ENCODE measurements around the gene TCF7. TPM values are rescaled to one million over a fixed set of nuclear protein-coding genes. Genes with fewer than 3 reads are reported as not detected.

TCF7 gene
- total RNA-seq, 1 donor from 2014 or later: 2.2 TPM

- no peak for ATAC-seq (ENCODE audit: poor library complexity)
- no peak for DNase-seq
- intact Hi-C loops (cut with DNase I): no loop called here
These were observed 27.6 kb upstream of the TCF7 start for GRCh38 chr5:134086943-134087305.

DNA sequence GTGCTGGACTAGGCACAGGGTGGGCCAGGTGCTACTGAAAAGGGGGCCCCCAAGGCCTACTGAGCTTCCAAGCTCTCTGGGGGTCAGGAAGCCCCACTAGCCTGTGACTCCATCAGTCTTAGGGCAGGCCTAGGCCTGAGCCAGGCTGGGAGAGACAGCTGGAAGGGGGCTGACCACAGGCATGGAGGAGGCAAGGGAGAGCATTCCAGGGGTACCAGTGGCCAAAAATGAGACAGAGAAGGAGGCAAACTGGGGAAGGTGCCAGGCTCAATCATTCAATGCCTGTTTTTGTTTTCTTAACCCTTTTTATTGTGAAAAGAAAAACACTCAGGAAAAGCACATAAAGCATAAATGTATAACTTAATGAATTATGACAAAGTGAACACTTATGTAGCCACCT lies 26.2 kb upstream of the TCF7 start:
- no peak for ATAC-seq (ENCODE audit: poor library complexity)
- intact Hi-C loops (cut with DNase I): no loop called here
- DNase-seq: no peak

DNA sequence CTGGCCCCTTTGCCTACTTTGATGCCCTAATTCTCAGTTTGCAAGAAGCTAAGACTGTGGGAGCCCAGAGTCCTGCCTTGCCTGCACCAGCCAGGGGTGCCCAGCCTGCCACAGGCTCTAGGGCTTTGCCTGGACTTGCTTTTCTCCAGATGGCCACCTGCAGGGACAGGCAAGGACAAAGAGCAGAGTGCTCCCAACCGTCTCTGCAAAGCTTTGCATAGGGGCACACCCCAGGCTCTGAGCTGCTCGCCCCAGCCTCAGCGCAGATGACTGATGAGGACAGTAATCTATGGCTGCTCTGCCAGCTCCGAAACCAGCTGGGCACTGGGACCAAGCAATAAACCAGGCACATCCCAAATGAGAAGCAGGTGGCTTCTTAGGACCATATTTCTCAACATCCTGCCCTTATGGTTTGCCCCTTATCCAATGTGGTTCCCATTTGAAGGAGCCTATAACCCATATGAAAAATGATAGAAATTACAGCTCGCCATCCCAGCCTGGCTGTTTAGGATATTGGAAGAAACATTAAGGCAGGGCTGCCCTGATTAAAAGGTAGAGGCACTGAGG lies 25.4 kb upstream of the TCF7 start:
- DNase-seq (no peak), ATAC-seq (ENCODE audit: poor library complexity) (no peak)
- intact Hi-C loops (cut with DNase I): no loop called here

GRCh38 chr5:134090522-134090921 lies 24.0 kb upstream of the TCF7 start:
- DNase-seq (no peak), ATAC-seq (ENCODE audit: poor library complexity) (no peak)
- intact Hi-C loops (cut with DNase I): no loop called here

GRCh38 chr5:134091626-134092121 lies 22.8 kb upstream of the TCF7 start:
- intact Hi-C loops (cut with DNase I): no loop called here

GRCh38 chr5:134092875-134093274 lies 21.6 kb upstream of the TCF7 start:
- no peak for DNase-seq
- intact Hi-C loops (cut with DNase I): no loop called here
- no peak for ATAC-seq (ENCODE audit: poor library complexity)

More at GRCh38 chr5:134091626-134092121, 22.8 kb upstream of the TCF7 start:
- no peak for DNase-seq
- no peak for ATAC-seq (ENCODE audit: poor library complexity)

DNA sequence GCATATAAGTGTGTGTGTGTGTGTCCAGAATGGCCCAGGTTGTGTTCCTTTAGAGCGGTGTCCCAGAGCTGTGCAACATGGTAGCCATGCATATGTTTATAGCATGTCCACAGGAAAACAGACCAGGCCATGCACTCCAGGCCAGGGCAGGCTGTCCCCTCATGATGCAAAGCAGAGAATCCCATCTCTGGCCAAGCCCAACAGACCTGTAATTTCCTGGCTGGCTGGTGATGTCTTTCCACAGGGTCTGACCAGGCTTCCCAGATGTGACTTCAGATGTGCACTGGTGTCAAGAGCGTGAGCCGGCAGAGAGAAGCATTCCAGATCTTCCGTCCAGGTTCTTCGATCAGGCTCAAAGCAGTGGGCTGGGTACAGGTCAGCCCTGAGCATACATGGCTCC lies 21.1 kb upstream of the TCF7 start:
- intact Hi-C loops (cut with DNase I): no loop called here

GRCh38 chr5:134095293-134095692 lies 19.2 kb upstream of the TCF7 start:
- DNase-seq (peak; percentile 18), ATAC-seq (ENCODE audit: poor library complexity) (no peak)
- intact Hi-C loops (cut with DNase I): no loop called here

More for the DNA sequence above, 21.1 kb upstream of the TCF7 start:
- no peak for DNase-seq
- no peak for ATAC-seq (ENCODE audit: poor library complexity)

- intact Hi-C loops (cut with DNase I): no loop called here
- DNase-seq (peak; percentile 44), ATAC-seq (ENCODE audit: poor library complexity) (no peak)
These were observed 18.4 kb upstream of the TCF7 start for GRCh38 chr5:134095887-134096589.

GRCh38 chr5:134097211-134097749 lies 17.2 kb upstream of the TCF7 start:
- intact Hi-C loops (cut with DNase I): no loop called here
- ATAC-seq (ENCODE audit: poor library complexity) (no peak), DNase-seq (peak; percentile 6)

DNA sequence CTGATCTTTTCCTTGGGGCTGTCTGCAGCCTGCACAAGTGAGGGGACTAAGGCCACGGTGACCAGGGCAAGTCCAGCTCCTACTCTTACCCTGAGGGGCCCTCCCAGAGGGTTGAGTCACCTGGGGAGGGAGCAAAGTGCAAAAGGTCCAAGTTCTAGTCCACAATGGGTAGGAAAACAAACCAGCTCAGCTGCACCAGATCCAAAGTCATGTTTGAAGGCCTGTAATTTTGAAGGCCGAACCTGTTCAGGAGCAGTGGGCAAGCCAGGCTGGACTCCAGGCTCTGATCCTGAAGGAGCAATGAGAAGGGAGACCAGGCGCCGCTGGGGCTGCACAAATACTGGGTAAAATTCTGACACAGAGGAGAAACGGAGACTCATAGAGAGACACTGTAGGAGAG lies 15.8 kb upstream of the TCF7 start:
- ATAC-seq (ENCODE audit: poor library complexity): no peak
- DNase-seq: peak; percentile 4
- intact Hi-C loops (cut with DNase I): no loop called here

DNA sequence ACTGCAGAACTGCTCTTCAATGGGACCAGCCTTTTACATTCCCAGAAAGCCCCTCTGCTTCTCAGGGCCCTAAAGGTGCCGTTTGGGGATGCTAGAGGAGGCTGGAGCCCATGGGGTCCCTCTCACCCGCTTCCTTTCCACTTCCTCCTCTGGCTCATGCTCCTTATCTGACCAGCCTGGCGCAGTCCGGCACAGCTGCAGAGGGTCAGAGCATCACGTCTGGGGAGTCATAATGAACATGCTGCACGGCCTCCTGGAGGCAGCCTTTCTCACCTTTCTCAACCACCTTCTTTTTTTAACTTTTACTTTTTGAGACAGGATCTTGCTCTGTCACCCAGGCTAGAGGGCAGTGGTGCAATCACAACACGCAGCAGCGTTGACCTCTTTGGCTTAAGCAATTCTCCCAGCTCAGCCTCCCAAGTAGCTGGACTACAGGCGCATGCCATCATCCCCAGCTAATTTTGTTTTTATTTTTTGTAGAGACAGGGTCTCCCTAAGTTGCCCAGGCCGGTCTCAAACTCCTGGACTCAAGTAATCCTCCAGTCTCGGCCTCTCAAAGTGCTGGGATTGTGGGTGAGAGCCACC lies 15.1 kb upstream of the TCF7 start:
- peak; percentile 22 for DNase-seq
- ATAC-seq (ENCODE audit: poor library complexity): no peak
- intact Hi-C loops (cut with DNase I): no loop called here

- ATAC-seq (ENCODE audit: poor library complexity): no peak
- DNase-seq: no peak
- intact Hi-C loops (cut with DNase I): loop anchor here (5.0 kb wide), 1 partner anchor 47 kb away; no protein-coding TSS in a partner anchor
These were observed 14.6 kb upstream of the TCF7 start for GRCh38 chr5:134099939-134100282.

- ATAC-seq (ENCODE audit: poor library complexity) (no peak), DNase-seq (peak; percentile 40)
- intact Hi-C loops (cut with DNase I): loop anchor here (5.0 kb wide), 1 partner anchor 47 kb away; no protein-coding TSS in a partner anchor
These were observed 14.0 kb upstream of the TCF7 start for GRCh38 chr5:134100283-134101091.

DNA sequence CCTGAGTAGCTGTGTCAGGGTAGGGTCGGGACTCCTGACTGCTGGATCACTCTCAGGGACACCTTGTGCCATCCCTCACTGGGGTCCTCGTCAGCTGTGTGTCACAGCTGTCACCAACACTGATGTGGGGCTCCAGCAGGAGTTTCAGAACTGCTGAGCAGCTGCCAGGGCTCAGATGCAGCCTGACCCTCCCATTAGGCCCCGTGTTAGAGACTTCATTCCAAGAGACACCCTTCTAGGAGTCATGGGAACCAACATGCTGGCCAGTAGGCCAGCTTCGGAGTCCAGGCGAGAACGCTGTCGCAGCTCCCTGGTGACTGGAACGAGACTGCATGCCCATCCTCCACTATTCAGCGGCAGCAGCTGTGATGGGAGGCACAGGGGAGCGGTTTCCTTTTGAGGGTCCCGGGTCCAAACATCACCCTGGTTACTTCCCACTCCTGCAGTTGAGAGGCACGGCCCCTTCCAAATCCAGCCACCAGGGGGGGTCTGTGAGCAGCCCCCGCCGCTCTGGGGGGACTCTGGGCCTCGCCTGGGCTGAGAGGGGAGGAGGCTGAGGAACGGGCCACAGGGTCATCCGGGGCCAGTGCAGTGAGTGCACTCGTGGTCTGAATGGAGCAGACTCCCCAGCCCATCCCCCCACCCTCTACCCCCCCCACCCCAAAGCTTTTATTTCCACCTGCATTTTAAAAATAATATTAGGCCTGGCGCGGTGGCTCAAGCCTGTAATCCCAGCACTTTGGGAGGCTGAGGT lies 12.6 kb upstream of the TCF7 start:
- ATAC-seq (ENCODE audit: poor library complexity) (peak; percentile 83), DNase-seq (peak; percentile 74)
- intact Hi-C loops (cut with DNase I): loop anchor here (5.0 kb wide), 1 partner anchor 45 kb away; no protein-coding TSS in a partner anchor

DNA sequence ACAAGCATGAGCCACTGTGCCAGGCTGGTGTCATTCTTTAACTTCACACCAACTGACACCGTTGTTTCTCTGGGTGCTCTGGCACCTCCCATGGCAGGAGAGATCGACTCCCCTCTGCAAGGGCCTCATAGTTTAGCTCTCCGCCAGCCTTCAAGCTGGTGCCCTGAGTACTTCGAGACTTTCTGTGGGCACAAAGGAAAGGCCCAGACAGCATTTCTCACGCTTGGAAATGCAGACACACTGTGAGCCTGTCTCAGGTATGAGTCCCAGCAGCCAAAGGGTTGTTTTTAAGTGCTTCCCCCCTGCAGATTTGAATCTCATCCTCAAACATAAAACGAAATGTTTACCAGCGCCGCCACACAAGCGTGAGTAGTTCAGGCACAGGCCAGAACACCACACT lies 11.1 kb upstream of the TCF7 start:
- ATAC-seq (ENCODE audit: poor library complexity) (peak; percentile 62), DNase-seq (peak; percentile 38)
- intact Hi-C loops (cut with DNase I): loop anchor here (5.0 kb wide), 1 partner anchor 44 kb away; no protein-coding TSS in a partner anchor

- DNase-seq (peak; percentile 10), ATAC-seq (ENCODE audit: poor library complexity) (no peak)
- intact Hi-C loops (cut with DNase I): loop anchor here (5.0 kb wide), 1 partner anchor 43 kb away; no protein-coding TSS in a partner anchor
These were observed 10.4 kb upstream of the TCF7 start for GRCh38 chr5:134103998-134104654.

Data from Right ventricle myocardium superior (tissue), 1 donor.